Natural killer cell (primary cell): ENCODE measurements around the gene TCF7L2. TPM values are rescaled to one million over a fixed set of nuclear protein-coding genes. Genes with fewer than 3 reads are reported as not detected.

Experiments
- ATAC-seq, 3 donors: fragments of 150-1000 bp in 2 of 3; fragments of 200-7000 bp in 1 of 3; cut with Tn5 transposase; 1 replicate in 1 of 3; 2 replicates in 2 of 3; pipeline ENCODE4 v1.10.0; 2021; ENCODE audit warnings: mild to moderate bottlenecking in 2 of 3, moderate library complexity in 2 of 3
- DNase-seq, 2 donors: peaks; one replicate each; pipeline versions ENCODE4 v3.0.0 to v3.0.0-alpha.2; 2013 to 2021; ENCODE audit warnings: mixed read lengths in 1 of 2
- H3K27ac ChIP-seq: one replicate; pipeline ENCODE4 v1.5.1; 2013; ENCODE audit warnings: mild to moderate bottlenecking, low read length
- H3K27me3 ChIP-seq: one replicate; pipeline ENCODE4 v1.6.1; 2013; ENCODE audit warnings: low read length; ENCODE audit not compliant: control insufficient read depth, insufficient read depth
- H3K36me3 ChIP-seq: one replicate; pipeline ENCODE4 v1.6.1; 2013; ENCODE audit warnings: low read length; ENCODE audit not compliant: control insufficient read depth, insufficient read depth
- H3K4me1 ChIP-seq: one replicate; pipeline ENCODE4 v1.6.1; 2013; ENCODE audit warnings: low read length; ENCODE audit not compliant: control insufficient read depth, insufficient read depth
- H3K4me3 ChIP-seq: one replicate; pipeline ENCODE4 v1.5.1; 2013; ENCODE audit warnings: low read length
- H3K9me3 ChIP-seq: one replicate; pipeline ENCODE4 v1.6.1; 2013; ENCODE audit warnings: low read length; ENCODE audit not compliant: control insufficient read depth, insufficient read depth
- H3K27ac Mint-ChIP-seq, 2 donors: one replicate each; pipeline ENCODE4 v1.8.0; 2022; ENCODE audit warnings: mild to moderate bottlenecking in 2 of 2, mixed read lengths in 2 of 2, moderate library complexity in 1 of 2
- H3K27me3 Mint-ChIP-seq, 2 donors: one replicate each; pipeline ENCODE4 v1.8.0; 2022; ENCODE audit warnings: low read depth in 2 of 2, mixed read lengths in 2 of 2
- H3K36me3 Mint-ChIP-seq: one replicate; pipeline ENCODE4 v1.8.0; 2022; ENCODE audit warnings: mixed read lengths
- H3K4me1 Mint-ChIP-seq, 2 donors: one replicate each; pipeline ENCODE4 v1.8.0; 2022; ENCODE audit warnings: mixed read lengths in 2 of 2
- H3K4me3 Mint-ChIP-seq: one replicate; pipeline ENCODE4 v1.8.0; 2022; ENCODE audit warnings: mild to moderate bottlenecking, moderate library complexity, mixed read lengths
- H3K9me3 Mint-ChIP-seq, 2 donors: one replicate each; pipeline ENCODE4 v1.8.0; 2022; ENCODE audit warnings: mixed read lengths in 2 of 2
- CTCF ChIP-seq: fragments of 200-600 bp; IDR thresholded peaks from one replicate; pipeline ENCODE4 v1.8.0; 2022; ENCODE audit warnings: antibody characterized with exemption
- WGBS: methylation state at CpG from one replicate; pipeline ENCODE4 v1.1.7; 2013; ENCODE audit warnings: missing lambda C conversion rate; ENCODE audit not compliant: insufficient coverage; 5-methylcytosine and 5-hydroxymethylcytosine counted together
- intact Hi-C: fragments of 100-400 bp; cut with micrococcal nuclease; formaldehyde crosslinking; loops from one replicate; pipeline ENCODE4 v1.14.2; 2022
- total RNA-seq, 4 donors: library from RNA; stranded (reverse); fragments of 120-200 nt in 1 of 4; gene quantifications; one replicate each; pipeline versions ENCODE4 v1.2.3 to v1.2.4, GENCODE V29; 2013 to 2022

TCF7L2 gene
- total RNA-seq, 3 donors from 2014 or later (not counting 1 experiment from before 2014, with no cell fraction given): 10.4 to 32.7 (median 15.3) TPM

DNA sequence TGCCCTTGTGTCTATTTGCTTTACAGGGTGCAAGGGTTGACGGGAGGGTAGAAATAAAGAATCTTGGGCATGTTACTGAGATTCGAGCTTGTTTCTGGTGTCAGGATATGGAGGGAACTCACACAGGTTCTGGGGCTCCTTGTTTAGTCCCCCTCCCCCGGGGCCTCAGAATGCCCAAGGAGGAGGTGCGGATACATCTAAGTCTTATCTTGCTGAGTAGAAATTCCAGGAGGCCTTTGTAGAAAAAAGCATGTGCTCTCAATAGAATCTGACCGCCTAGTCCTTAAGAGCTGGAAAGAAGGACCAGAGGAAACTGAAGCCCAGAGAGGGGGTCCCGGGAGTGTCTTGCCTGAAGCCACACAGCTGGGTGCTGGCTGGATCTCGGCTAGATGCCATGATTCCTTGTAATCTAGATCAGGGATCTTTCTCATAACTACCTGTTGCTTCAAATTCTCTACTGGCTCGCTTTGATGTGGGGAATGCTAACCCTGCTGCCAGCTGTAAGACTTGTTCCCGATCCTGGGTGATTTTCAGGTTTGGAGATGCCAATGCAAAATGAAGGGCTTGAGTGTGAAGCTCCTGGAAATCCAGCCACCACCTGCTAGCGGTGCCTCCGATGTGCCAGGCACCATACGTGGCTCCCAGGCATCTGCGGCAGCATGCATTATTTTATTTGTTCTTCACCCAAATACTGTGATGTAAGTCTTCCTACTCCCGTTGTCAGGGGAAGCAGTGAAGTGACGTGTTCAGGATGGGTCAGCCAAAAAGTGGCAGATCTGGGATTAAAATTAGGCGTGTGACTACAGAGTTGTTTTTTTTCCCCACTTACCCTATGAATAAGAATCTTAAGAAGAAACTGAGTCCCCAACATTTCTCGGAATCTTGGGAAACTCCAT is 226.0 kb downstream of the TCF7L2 start:
- 93% methylated on average over 17 of the region's 17 CpGs for WGBS
- intact Hi-C loops: no loop called here
- peaks cover 3% of the 10 kb centered on the region for H3K4me1 ChIP-seq

DNA sequence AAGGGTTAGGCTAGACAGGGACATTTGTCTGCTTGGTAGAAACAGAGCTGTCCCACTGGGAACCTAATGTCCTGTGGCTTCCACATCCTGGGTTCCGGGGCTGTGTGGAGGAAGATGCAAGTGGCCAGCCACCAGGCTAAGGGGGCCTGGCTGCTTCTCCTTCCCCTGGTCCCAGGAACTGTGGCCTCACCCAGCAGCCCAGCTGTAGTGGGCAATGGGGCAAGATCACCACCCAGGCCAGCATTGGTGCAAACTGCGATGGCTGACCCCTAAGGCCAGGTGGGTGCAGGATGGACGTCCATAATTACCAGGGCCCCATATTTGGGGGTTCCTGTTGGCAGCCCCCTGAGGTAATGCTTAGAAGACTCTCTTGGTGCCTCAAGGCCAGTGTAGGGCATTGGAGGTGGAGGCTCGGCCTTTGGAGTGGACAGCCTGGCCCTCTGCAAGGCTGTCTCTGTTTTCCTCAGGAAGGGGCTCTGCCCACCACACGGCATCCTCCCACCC is 226.7 kb downstream of the TCF7L2 start:
- Histone ChIP-seq H3K27me3 (no peaks in the 10 kb centered on the region), H3K4me1 (peaks cover 3% of the 10 kb centered on the region), H3K27ac (no peak overlapping the region), H3K4me3 (no peak overlapping the region), H3K9me3 (no peaks in the 10 kb centered on the region), H3K36me3 (no peaks in the 10 kb centered on the region)
- no peak overlapping the region for H3K4me3 Mint-ChIP-seq
- 87% methylated on average over 5 of the region's 5 CpGs for WGBS
- no peaks in the 10 kb centered on the region for H3K27me3 Mint-ChIP-seq
- H3K36me3 Mint-ChIP-seq: no peaks in the 10 kb centered on the region
- DNase-seq: no peak
- no peak overlapping the region for H3K27ac Mint-ChIP-seq
- ATAC-seq: no peak
- no peaks in the 10 kb centered on the region for H3K9me3 Mint-ChIP-seq
- intact Hi-C loops: no loop called here
- no peaks in the 10 kb centered on the region for H3K4me1 Mint-ChIP-seq
- no peak for TF ChIP-seq CTCF

More for the DNA sequence above, 226.0 kb downstream of the TCF7L2 start:
- TF ChIP-seq CTCF: no peak
- Mint-ChIP-seq H3K36me3 (no peaks in the 10 kb centered on the region), H3K27ac (no peak overlapping the region), H3K4me3 (no peak overlapping the region), H3K27me3 (no peaks in the 10 kb centered on the region), H3K9me3 (no peaks in the 10 kb centered on the region), H3K4me1 (no peaks in the 10 kb centered on the region)
- ATAC-seq (no peak), DNase-seq (no peak)
- Histone ChIP-seq H3K36me3 (no peaks in the 10 kb centered on the region), H3K27me3 (no peaks in the 10 kb centered on the region), H3K9me3 (no peaks in the 10 kb centered on the region), H3K27ac (no peak overlapping the region), H3K4me3 (no peak overlapping the region)

DNA sequence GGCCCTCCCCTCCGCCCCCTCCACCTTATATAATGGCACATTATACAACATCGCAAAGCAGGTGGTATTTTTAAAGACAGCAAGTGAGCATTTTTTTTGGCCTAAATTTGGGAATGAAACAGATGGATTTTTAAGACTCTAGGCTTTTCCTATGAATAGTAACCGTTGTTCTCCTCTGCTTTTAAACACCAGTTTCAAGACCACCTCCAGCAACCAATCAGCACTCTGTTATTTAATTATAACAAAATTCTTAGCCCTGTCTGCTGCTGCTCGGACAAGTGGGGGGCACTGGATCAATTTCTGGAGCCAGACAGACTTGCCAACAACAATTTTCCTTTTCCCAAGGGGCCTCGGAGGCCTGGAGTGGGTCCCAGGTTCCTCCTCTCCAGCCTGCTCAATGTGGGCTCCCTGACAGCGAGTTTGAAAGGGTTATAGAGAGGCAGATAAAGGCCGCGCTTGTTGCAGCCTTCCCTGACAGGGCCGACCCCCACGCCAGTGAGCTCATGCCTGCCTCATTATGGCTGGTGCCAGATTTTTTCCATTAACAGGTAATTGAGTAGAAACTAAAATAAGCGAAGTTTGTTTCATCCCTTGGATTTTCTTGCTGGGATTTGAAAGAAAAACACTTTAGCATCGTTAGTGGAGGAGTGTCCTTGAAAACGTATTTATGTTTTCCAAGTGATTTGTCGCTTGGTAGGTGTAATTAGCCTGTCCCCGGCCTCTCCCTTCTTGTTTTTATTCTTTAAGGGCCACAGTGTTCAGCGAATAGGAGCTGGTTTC is 227.3 kb downstream of the TCF7L2 start:
- Histone ChIP-seq H3K27me3 (no peaks in the 10 kb centered on the region), H3K9me3 (no peaks in the 10 kb centered on the region), H3K36me3 (no peaks in the 10 kb centered on the region), H3K27ac (no peak overlapping the region), H3K4me1 (peaks cover 3% of the 10 kb centered on the region), H3K4me3 (no peak overlapping the region)
- TF ChIP-seq CTCF: no peak
- no peaks in the 10 kb centered on the region for H3K9me3 Mint-ChIP-seq
- no peaks in the 10 kb centered on the region for H3K36me3 Mint-ChIP-seq
- WGBS: 91% methylated on average over 15 of the region's 16 CpGs
- ATAC-seq (no peak), DNase-seq (no peak)
- intact Hi-C loops: no loop called here
- H3K27ac Mint-ChIP-seq: no peak overlapping the region
- H3K27me3 Mint-ChIP-seq: no peaks in the 10 kb centered on the region
- no peaks in the 10 kb centered on the region for H3K4me1 Mint-ChIP-seq
- no peak overlapping the region for H3K4me3 Mint-ChIP-seq
